DND-41 (cell line): ENCODE data around the gene KRT8.

Experiments used
- EZH2 ChIP-seq: IDR thresholded peaks from 3 replicates; pipeline ENCODE4 v1.6.1; 2012; ENCODE audit warnings: borderline replicate concordance, low read depth, mild to moderate bottlenecking, moderate library complexity, low read length, inconsistent platforms; ENCODE audit not compliant: severe bottlenecking
- TF ChIP-seq, protein P1 (sequence below): IDR thresholded peaks from 2 replicates; pipeline ENCODE4 v1.5.1; 2012; ENCODE audit warnings: borderline replicate concordance, low read length, moderate library complexity, mild to moderate bottlenecking; ENCODE audit not compliant: poor library complexity, severe bottlenecking; ENCODE audit errors: extremely low read depth

DNA sequence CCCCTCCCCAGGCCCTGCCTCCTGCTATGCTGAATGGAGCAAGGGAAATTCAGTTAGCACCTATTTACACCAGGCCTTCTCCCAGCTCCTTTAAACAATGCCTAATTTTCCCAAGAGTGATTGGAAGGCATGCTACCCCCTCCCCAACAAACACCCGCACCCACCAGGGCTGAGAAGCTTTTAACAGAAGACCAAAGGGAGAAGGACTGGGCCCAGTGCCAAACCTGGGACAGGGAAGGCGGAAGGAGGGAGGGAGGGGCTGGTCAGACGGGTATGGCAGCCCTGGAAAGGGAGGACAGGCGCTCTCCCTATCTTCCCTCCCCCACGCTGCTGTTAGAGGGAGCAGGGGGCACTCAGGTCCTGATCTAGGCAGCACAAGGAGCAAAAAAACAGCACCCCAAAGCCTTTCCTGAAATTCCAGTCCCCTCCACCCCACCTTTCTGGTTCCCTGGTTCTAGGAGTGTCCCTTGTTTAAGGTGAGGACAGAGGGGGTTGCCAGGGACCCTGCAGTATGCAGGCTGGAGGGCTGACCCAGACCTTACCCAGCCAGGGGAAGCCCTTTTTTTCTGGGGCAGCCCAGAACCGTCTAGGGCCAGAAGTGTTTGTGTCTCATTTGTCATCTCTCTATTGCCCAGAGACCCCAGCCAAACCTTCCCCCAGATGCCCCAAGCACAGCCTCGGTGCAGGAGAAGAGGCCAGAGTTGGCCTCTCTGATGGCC is 2.4 kb upstream of the KRT8 start:
- TF ChIP-seq, protein P1, sequence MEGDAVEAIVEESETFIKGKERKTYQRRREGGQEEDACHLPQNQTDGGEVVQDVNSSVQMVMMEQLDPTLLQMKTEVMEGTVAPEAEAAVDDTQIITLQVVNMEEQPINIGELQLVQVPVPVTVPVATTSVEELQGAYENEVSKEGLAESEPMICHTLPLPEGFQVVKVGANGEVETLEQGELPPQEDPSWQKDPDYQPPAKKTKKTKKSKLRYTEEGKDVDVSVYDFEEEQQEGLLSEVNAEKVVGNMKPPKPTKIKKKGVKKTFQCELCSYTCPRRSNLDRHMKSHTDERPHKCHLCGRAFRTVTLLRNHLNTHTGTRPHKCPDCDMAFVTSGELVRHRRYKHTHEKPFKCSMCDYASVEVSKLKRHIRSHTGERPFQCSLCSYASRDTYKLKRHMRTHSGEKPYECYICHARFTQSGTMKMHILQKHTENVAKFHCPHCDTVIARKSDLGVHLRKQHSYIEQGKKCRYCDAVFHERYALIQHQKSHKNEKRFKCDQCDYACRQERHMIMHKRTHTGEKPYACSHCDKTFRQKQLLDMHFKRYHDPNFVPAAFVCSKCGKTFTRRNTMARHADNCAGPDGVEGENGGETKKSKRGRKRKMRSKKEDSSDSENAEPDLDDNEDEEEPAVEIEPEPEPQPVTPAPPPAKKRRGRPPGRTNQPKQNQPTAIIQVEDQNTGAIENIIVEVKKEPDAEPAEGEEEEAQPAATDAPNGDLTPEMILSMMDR, result no peak
- no peak for TF ChIP-seq EZH2
